ENCODE measurements around the gene PTPRK. TPM values are rescaled to one million over a fixed set of nuclear protein-coding genes. Genes with fewer than 3 reads are reported as not detected.

Gene PTPRK
- total and polyA plus RNA-seq, 2 donors (not counting 1 experiment from before 2014, with no cell fraction given) = 16.2 to 18.7 TPM

GRCh38 chr6:127939442-127940066, 580.8 kb downstream of the PTPRK start:
- ATAC-seq (ENCODE audit: low read depth) (no peak), DNase-seq (no peak)
- H3K4me3 ChIP-seq (ENCODE audit: control extremely low read depth in 1 of 5, extremely low read depth in 1 of 5, insufficient read depth in 1 of 5, low read depth in 2 of 5, low read length in 4 of 5) = no peak overlapping the region
- no peaks in the 10 kb centered on the region for H3K36me3 ChIP-seq (replicated peaks in 1 of 2; ENCODE audit: control extremely low read depth in 1 of 2, control insufficient read depth in 1 of 2, extremely low read depth in 1 of 2, insufficient read depth in 2 of 2, low read length in 1 of 2)
- H3K27me3 ChIP-seq (replicated peaks in 1 of 4; ENCODE audit: control extremely low read depth in 1 of 4, control insufficient read depth in 3 of 4, insufficient read depth in 4 of 4, low read length in 3 of 4) = no peaks in the 10 kb centered on the region
- no peaks in the 10 kb centered on the region for H4K20me1 ChIP-seq (ENCODE audit: control insufficient read depth, insufficient read depth, low read length, poor library complexity, severe bottlenecking)
- Mint-ChIP-seq H3K27ac (no peak overlapping the region), H3K27me3 (no peaks in the 10 kb centered on the region), H3K4me1 (no peaks in the 10 kb centered on the region), H3K4me3 (no peak overlapping the region), H3K9me3 (ENCODE audit: insufficient read depth) (no peaks in the 10 kb centered on the region)
- TF ChIP-seq CTCF (IDR thresholded peaks at IDR 0.05) (no peak), EZH2 (IDR thresholded peaks at IDR 0.05; ENCODE audit: borderline replicate concordance, insufficient read depth, low read depth, low read length, poor library complexity, severe bottlenecking) (no peak)
- no peaks in the 10 kb centered on the region for H3K4me1 ChIP-seq (ENCODE audit: control insufficient read depth in 2 of 2, insufficient read depth in 2 of 2, low read length in 2 of 2)
- no peak overlapping the region for H3K9ac ChIP-seq (ENCODE audit: low read length)
- no peak overlapping the region for H3K27ac ChIP-seq (ENCODE audit: low read length in 2 of 2)
- no CpG with 5 or more reads among the region's 3 CpGs for WGBS (ENCODE audit: insufficient coverage)
- intact Hi-C loops (cut with micrococcal nuclease) = no loop called here
- ChIA-PET POLR2A (no interaction called here), CTCF (no interaction called here)
- H3K4me2 ChIP-seq (replicated peaks; ENCODE audit: low read depth, low read length, poor library complexity, severe bottlenecking) = no peak overlapping the region
- H3K9me3 ChIP-seq (ENCODE audit: control extremely low read depth in 1 of 3, control insufficient read depth in 2 of 3, insufficient read depth in 1 of 3, low read length in 2 of 3) = no peaks in the 10 kb centered on the region
- H3K79me2 ChIP-seq (ENCODE audit: control insufficient read depth, insufficient read depth, low read length) = no peaks in the 10 kb centered on the region
- H2AFZ ChIP-seq (ENCODE audit: insufficient read depth, low read depth, low read length, poor library complexity, severe bottlenecking) = no peak overlapping the region

- Mint-ChIP-seq H3K27ac (no peak overlapping the region), H3K27me3 (no peaks in the 10 kb centered on the region), H3K4me1 (no peaks in the 10 kb centered on the region), H3K4me3 (no peak overlapping the region), H3K9me3 (ENCODE audit: insufficient read depth) (no peaks in the 10 kb centered on the region)
- no peak overlapping the region for H3K4me2 ChIP-seq (replicated peaks; ENCODE audit: low read depth, low read length, poor library complexity, severe bottlenecking)
- intact Hi-C loops (cut with micrococcal nuclease) = no loop called here
- no peak for ATAC-seq (ENCODE audit: low read depth)
- TF ChIP-seq EZH2 (IDR thresholded peaks at IDR 0.05; ENCODE audit: borderline replicate concordance, insufficient read depth, low read depth, low read length, poor library complexity, severe bottlenecking) (no peak), CTCF (IDR thresholded peaks at IDR 0.05) (no peak)
- H3K27ac ChIP-seq (ENCODE audit: low read length in 2 of 2) = no peak overlapping the region
- H3K27me3 ChIP-seq (replicated peaks in 1 of 4; ENCODE audit: control extremely low read depth in 1 of 4, control insufficient read depth in 3 of 4, insufficient read depth in 4 of 4, low read length in 3 of 4) = no peaks in the 10 kb centered on the region
- no peaks in the 10 kb centered on the region for H4K20me1 ChIP-seq (ENCODE audit: control insufficient read depth, insufficient read depth, low read length, poor library complexity, severe bottlenecking)
- H3K79me2 ChIP-seq (ENCODE audit: control insufficient read depth, insufficient read depth, low read length) = no peaks in the 10 kb centered on the region
- H3K4me3 ChIP-seq (ENCODE audit: control extremely low read depth in 1 of 5, extremely low read depth in 1 of 5, insufficient read depth in 1 of 5, low read depth in 2 of 5, low read length in 4 of 5) = no peak overlapping the region
- ChIA-PET CTCF (no interaction called here), POLR2A (no interaction called here)
- H3K4me1 ChIP-seq (ENCODE audit: control insufficient read depth in 2 of 2, insufficient read depth in 2 of 2, low read length in 2 of 2) = no peaks in the 10 kb centered on the region
- H3K9ac ChIP-seq (ENCODE audit: low read length) = no peak overlapping the region
- no peaks in the 10 kb centered on the region for H3K36me3 ChIP-seq (replicated peaks in 1 of 2; ENCODE audit: control extremely low read depth in 1 of 2, control insufficient read depth in 1 of 2, extremely low read depth in 1 of 2, insufficient read depth in 2 of 2, low read length in 1 of 2)
- H2AFZ ChIP-seq (ENCODE audit: insufficient read depth, low read depth, low read length, poor library complexity, severe bottlenecking) = no peak overlapping the region
- no peaks in the 10 kb centered on the region for H3K9me3 ChIP-seq (ENCODE audit: control extremely low read depth in 1 of 3, control insufficient read depth in 2 of 3, insufficient read depth in 1 of 3, low read length in 2 of 3)
- no peak for DNase-seq
Measured at GRCh38 chr6:127938701-127939100, 581.7 kb downstream of the PTPRK start.
